Natural killer cell (primary cell): Measurements from ENCODE around the gene IL1B. TPM values are rescaled to one million over a fixed set of nuclear protein-coding genes. Genes with fewer than 3 reads are reported as not detected.

Source experiments
- ATAC-seq, 3 donors: fragments of 150-1000 bp in 2 of 3; fragments of 200-7000 bp in 1 of 3; cut with Tn5 transposase; 1 replicate in 1 of 3; 2 replicates in 2 of 3; pipeline ENCODE4 v1.10.0; 2021; ENCODE audit warnings: mild to moderate bottlenecking in 2 of 3, moderate library complexity in 2 of 3
- DNase-seq, 2 donors: peaks; one replicate each; pipeline versions ENCODE4 v3.0.0 to v3.0.0-alpha.2; 2013 to 2021; ENCODE audit warnings: mixed read lengths in 1 of 2
- H3K27ac ChIP-seq: one replicate; pipeline ENCODE4 v1.5.1; 2013; ENCODE audit warnings: mild to moderate bottlenecking, low read length
- H3K27me3 ChIP-seq: one replicate; pipeline ENCODE4 v1.6.1; 2013; ENCODE audit warnings: low read length; ENCODE audit not compliant: control insufficient read depth, insufficient read depth
- H3K36me3 ChIP-seq: one replicate; pipeline ENCODE4 v1.6.1; 2013; ENCODE audit warnings: low read length; ENCODE audit not compliant: control insufficient read depth, insufficient read depth
- H3K4me1 ChIP-seq: one replicate; pipeline ENCODE4 v1.6.1; 2013; ENCODE audit warnings: low read length; ENCODE audit not compliant: control insufficient read depth, insufficient read depth
- H3K4me3 ChIP-seq: one replicate; pipeline ENCODE4 v1.5.1; 2013; ENCODE audit warnings: low read length
- H3K9me3 ChIP-seq: one replicate; pipeline ENCODE4 v1.6.1; 2013; ENCODE audit warnings: low read length; ENCODE audit not compliant: control insufficient read depth, insufficient read depth
- H3K27ac Mint-ChIP-seq, 2 donors: one replicate each; pipeline ENCODE4 v1.8.0; 2022; ENCODE audit warnings: mild to moderate bottlenecking in 2 of 2, mixed read lengths in 2 of 2, moderate library complexity in 1 of 2
- H3K27me3 Mint-ChIP-seq, 2 donors: one replicate each; pipeline ENCODE4 v1.8.0; 2022; ENCODE audit warnings: low read depth in 2 of 2, mixed read lengths in 2 of 2
- H3K36me3 Mint-ChIP-seq: one replicate; pipeline ENCODE4 v1.8.0; 2022; ENCODE audit warnings: mixed read lengths
- H3K4me1 Mint-ChIP-seq, 2 donors: one replicate each; pipeline ENCODE4 v1.8.0; 2022; ENCODE audit warnings: mixed read lengths in 2 of 2
- H3K4me3 Mint-ChIP-seq: one replicate; pipeline ENCODE4 v1.8.0; 2022; ENCODE audit warnings: mild to moderate bottlenecking, moderate library complexity, mixed read lengths
- H3K9me3 Mint-ChIP-seq, 2 donors: one replicate each; pipeline ENCODE4 v1.8.0; 2022; ENCODE audit warnings: mixed read lengths in 2 of 2
- CTCF ChIP-seq: fragments of 200-600 bp; IDR thresholded peaks from one replicate; pipeline ENCODE4 v1.8.0; 2022; ENCODE audit warnings: antibody characterized with exemption
- WGBS: methylation state at CpG from one replicate; pipeline ENCODE4 v1.1.7; 2013; ENCODE audit warnings: missing lambda C conversion rate; ENCODE audit not compliant: insufficient coverage; 5-methylcytosine and 5-hydroxymethylcytosine counted together
- intact Hi-C: fragments of 100-400 bp; cut with micrococcal nuclease; formaldehyde crosslinking; loops from one replicate; pipeline ENCODE4 v1.14.2; 2022
- total RNA-seq, 4 donors: library from RNA; stranded (reverse); fragments of 120-200 nt in 1 of 4; gene quantifications; one replicate each; pipeline versions ENCODE4 v1.2.3 to v1.2.4, GENCODE V29; 2013 to 2022

The IL1B gene
- total RNA-seq, 3 donors from 2014 or later (not counting 1 experiment from before 2014, with no cell fraction given), result 92.6 to 250 (median 110) TPM

GRCh38 chr2:112832841-112833638 is 3.5 kb downstream of the IL1B start:
- no peak for ATAC-seq
- WGBS, result 95% methylated on average over 14 of the region's 14 CpGs
- H3K4me3 ChIP-seq, result no peak overlapping the region

GRCh38 chr2:112831946-112832840 is 4.4 kb downstream of the IL1B start:
- no peak for ATAC-seq
- peaks cover 8% of the 10 kb centered on the region for H3K4me1 ChIP-seq
- Mint-ChIP-seq H3K27me3 (peaks cover 3 to 8% of the 10 kb centered on the region in 2 donors), H3K9me3 (no peaks in the 10 kb centered on the region), H3K4me3 (no peak overlapping the region), H3K36me3 (no peaks in the 10 kb centered on the region), H3K4me1 (peaks cover 0 to 12% of the 10 kb centered on the region in 2 donors), H3K27ac (peak overlapping the region in 1 of 2 donors; percentile 9)
- intact Hi-C loops, result no loop called here
- H3K36me3 ChIP-seq, result no peaks in the 10 kb centered on the region
- 52% methylated on average over 15 of the region's 15 CpGs for WGBS
- H3K4me3 ChIP-seq, result no peak overlapping the region
- no peak overlapping the region for H3K27ac ChIP-seq
- no peak for DNase-seq
- TF ChIP-seq CTCF, result no peak
- no peaks in the 10 kb centered on the region for H3K27me3 ChIP-seq
- no peaks in the 10 kb centered on the region for H3K9me3 ChIP-seq

More at GRCh38 chr2:112832841-112833638, 3.5 kb downstream of the IL1B start:
- no peak overlapping the region for H3K27ac Mint-ChIP-seq
- Histone ChIP-seq H3K27me3 (no peaks in the 10 kb centered on the region), H3K27ac (no peak overlapping the region), H3K9me3 (no peaks in the 10 kb centered on the region), H3K4me1 (peaks cover 9% of the 10 kb centered on the region), H3K36me3 (no peaks in the 10 kb centered on the region)
- intact Hi-C loops, result no loop called here
- no peak for TF ChIP-seq CTCF
- H3K27me3 Mint-ChIP-seq, result peaks cover 3 to 8% of the 10 kb centered on the region in 2 donors
- H3K9me3 Mint-ChIP-seq, result no peaks in the 10 kb centered on the region
- no peak for DNase-seq
- no peaks in the 10 kb centered on the region for H3K36me3 Mint-ChIP-seq
- peaks cover 0 to 12% of the 10 kb centered on the region in 2 donors for H3K4me1 Mint-ChIP-seq
- no peak overlapping the region for H3K4me3 Mint-ChIP-seq

- H3K4me3 ChIP-seq, result no peak overlapping the region
- WGBS, result 50% methylated on average over 2 of the region's 2 CpGs
- H3K36me3 ChIP-seq, result no peaks in the 10 kb centered on the region
- H3K27me3 ChIP-seq, result no peaks in the 10 kb centered on the region
- no peak for ATAC-seq
- peaks cover 0 to 11% of the 10 kb centered on the region in 2 donors for H3K4me1 Mint-ChIP-seq
- no peak overlapping the region for H3K4me3 Mint-ChIP-seq
- H3K9me3 Mint-ChIP-seq, result no peaks in the 10 kb centered on the region
- no peak overlapping the region for H3K27ac ChIP-seq
- no peak for DNase-seq
- intact Hi-C loops, result no loop called here
- H3K27ac Mint-ChIP-seq, result peak overlapping the region in 1 of 2 donors; percentile 9
- H3K4me1 ChIP-seq, result peaks cover 6% of the 10 kb centered on the region
- no peaks in the 10 kb centered on the region for H3K36me3 Mint-ChIP-seq
- no peak for TF ChIP-seq CTCF
- peaks cover 3 to 5% of the 10 kb centered on the region in 2 donors for H3K27me3 Mint-ChIP-seq
- H3K9me3 ChIP-seq, result no peaks in the 10 kb centered on the region
Measured at GRCh38 chr2:112831513-112831845, 5.1 kb downstream of the IL1B start.
